Bronchial epithelial cell (primary cell): Measurements from ENCODE around the gene TRIM72. TPM values are rescaled to one million over a fixed set of nuclear protein-coding genes. Genes with fewer than 3 reads are reported as not detected.
A peak's percentile ranks its signal among the peaks of the same experiment; 100 is the strongest.

Experiments used
- DNase-seq: peaks from one replicate; pipeline ENCODE4 v3.0.0-alpha.2; 2010; ENCODE audit warnings: low read depth
- FAIRE-seq: peaks from 2 replicates; lab custom pipeline; 2011; peaks lifted over from hg19 to GRCh38; lab: Jason Lieb, UNC
- H3K27me3 ChIP-seq: 2 replicates; pipeline ENCODE4 v1.5.1; 2011; ENCODE audit warnings: low read length; ENCODE audit not compliant: control insufficient read depth, insufficient read depth
- H3K36me3 ChIP-seq: 2 replicates; pipeline ENCODE4 v1.5.1; 2011; ENCODE audit warnings: low read length; ENCODE audit not compliant: control insufficient read depth, insufficient read depth
- H3K4me3 ChIP-seq: 2 replicates; pipeline ENCODE4 v1.5.1; 2011; ENCODE audit warnings: mild to moderate bottlenecking, low read depth, low read length, control low read depth
- CTCF ChIP-seq: IDR thresholded peaks from 2 replicates; pipeline ENCODE4 v1.5.1; 2011; ENCODE audit warnings: mild to moderate bottlenecking, moderate library complexity, low read length, control low read depth, inconsistent platforms; ENCODE audit not compliant: insufficient read depth, severe bottlenecking
- total RNA-seq: library from RNA; depleted of rRNA; stranded (reverse); fragments of >200 nt; gene quantifications from 2 replicates; pipeline ENCODE4 v1.2.1, GENCODE V29; 2014

Gene TRIM72
- total RNA-seq, 1 donor from 2014 or later, result not detected

GRCh38 chr16:31246296-31246695, 32.4 kb downstream of the TRIM72 start:
- FAIRE-seq (no peak), DNase-seq (no peak)

GRCh38 chr16:31248344-31248743, 34.4 kb downstream of the TRIM72 start:
- DNase-seq, result peak; percentile 17
- H3K27me3 ChIP-seq, result no peaks in the 10 kb centered on the region
- no peaks in the 10 kb centered on the region for H3K36me3 ChIP-seq
- H3K4me3 ChIP-seq, result no peak overlapping the region
- no peak for TF ChIP-seq CTCF
- FAIRE-seq, result no peak

More at GRCh38 chr16:31246296-31246695, 32.4 kb downstream of the TRIM72 start:
- Histone ChIP-seq H3K27me3 (no peaks in the 10 kb centered on the region), H3K36me3 (no peaks in the 10 kb centered on the region), H3K4me3 (no peak overlapping the region)
- TF ChIP-seq CTCF, result no peak

GRCh38 chr16:31250782-31251384, 37.0 kb downstream of the TRIM72 start:
- FAIRE-seq, result no peak
- Histone ChIP-seq H3K4me3 (no peak overlapping the region), H3K27me3 (no peaks in the 10 kb centered on the region), H3K36me3 (no peaks in the 10 kb centered on the region)
- DNase-seq, result no peak
- no peak for TF ChIP-seq CTCF

GRCh38 chr16:31251435-31251834, 37.5 kb downstream of the TRIM72 start:
- DNase-seq (no peak), FAIRE-seq (no peak)
- TF ChIP-seq CTCF, result no peak
- no peak overlapping the region for H3K4me3 ChIP-seq
- no peaks in the 10 kb centered on the region for H3K27me3 ChIP-seq
- no peaks in the 10 kb centered on the region for H3K36me3 ChIP-seq

GRCh38 chr16:31253642-31254045, 39.7 kb downstream of the TRIM72 start:
- DNase-seq (peak; percentile 7), FAIRE-seq (no peak)
- no peak overlapping the region for H3K4me3 ChIP-seq
- no peak for TF ChIP-seq CTCF
- no peaks in the 10 kb centered on the region for H3K27me3 ChIP-seq
- no peaks in the 10 kb centered on the region for H3K36me3 ChIP-seq

- DNase-seq (no peak), FAIRE-seq (no peak)
- Histone ChIP-seq H3K27me3 (no peaks in the 10 kb centered on the region), H3K36me3 (no peaks in the 10 kb centered on the region), H3K4me3 (no peak overlapping the region)
- no peak for TF ChIP-seq CTCF
These were observed 42.5 kb downstream of the TRIM72 start for GRCh38 chr16:31256466-31256865.
